Measurements from ENCODE around the gene CENPS.

CENPS gene

DNA sequence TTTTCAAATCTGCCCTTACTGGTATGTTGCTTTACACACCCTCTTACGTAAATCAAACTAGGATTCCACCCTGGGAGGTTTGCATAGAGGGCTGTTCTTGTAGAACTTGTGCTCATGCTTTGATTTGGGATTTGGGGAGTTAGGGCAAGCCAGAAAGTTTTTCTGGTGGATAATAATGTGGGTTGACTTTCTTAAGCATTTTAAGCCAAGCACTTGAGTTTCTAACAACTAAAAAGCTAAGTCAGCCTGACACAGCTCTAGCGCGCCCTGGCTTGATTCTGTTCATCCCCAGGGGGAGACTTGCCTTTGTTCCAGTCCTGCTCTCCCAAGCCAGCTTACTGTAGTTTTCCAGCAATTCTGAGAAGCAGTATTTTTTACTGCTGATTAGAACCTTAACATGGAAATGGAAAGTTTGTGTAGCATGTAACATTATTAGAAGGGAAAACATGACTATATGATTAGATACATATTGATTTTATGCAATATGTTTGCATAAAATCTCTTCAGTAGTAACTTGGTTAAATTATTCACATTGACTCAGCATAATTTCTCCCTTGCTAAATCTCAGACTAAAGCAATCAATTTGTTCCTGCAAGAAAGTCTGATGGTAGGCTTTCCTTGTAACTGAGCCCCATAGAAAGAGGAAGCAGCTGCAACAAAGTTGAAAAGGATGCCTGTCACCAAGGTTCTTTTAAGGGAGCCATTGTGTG lies 42.4 kb upstream of the CENPS start:
- CTCF ChIA-PET, result interaction anchor here (0.6 to 5.8 kb wide), 9 partner anchors 8 to 181 kb away, joined by 3 to 47 read pairs (median 5); partner anchors contain the start of genes CENPS, KIF1B and PGD
- DNase-seq (ENCODE audit: low read depth, low spot score), result peak; percentile 65
- TF ChIP-seq, protein P1, sequence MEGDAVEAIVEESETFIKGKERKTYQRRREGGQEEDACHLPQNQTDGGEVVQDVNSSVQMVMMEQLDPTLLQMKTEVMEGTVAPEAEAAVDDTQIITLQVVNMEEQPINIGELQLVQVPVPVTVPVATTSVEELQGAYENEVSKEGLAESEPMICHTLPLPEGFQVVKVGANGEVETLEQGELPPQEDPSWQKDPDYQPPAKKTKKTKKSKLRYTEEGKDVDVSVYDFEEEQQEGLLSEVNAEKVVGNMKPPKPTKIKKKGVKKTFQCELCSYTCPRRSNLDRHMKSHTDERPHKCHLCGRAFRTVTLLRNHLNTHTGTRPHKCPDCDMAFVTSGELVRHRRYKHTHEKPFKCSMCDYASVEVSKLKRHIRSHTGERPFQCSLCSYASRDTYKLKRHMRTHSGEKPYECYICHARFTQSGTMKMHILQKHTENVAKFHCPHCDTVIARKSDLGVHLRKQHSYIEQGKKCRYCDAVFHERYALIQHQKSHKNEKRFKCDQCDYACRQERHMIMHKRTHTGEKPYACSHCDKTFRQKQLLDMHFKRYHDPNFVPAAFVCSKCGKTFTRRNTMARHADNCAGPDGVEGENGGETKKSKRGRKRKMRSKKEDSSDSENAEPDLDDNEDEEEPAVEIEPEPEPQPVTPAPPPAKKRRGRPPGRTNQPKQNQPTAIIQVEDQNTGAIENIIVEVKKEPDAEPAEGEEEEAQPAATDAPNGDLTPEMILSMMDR (IDR thresholded peaks at IDR 0.05; ENCODE audit: insufficient read depth, low read length, missing control alignments), result peak; percentile 17
- H3K4me3 ChIP-seq (ENCODE audit: low read depth, low read length), result peak overlapping the region; percentile 13; the same call in 1 of the 2 replicates
- POLR2A ChIA-PET, result interaction anchor here (0.9 to 2.0 kb wide), 2 partner anchors 11 to 29 kb away, joined by 4 to 23 read pairs; partner anchors contain the start of gene PGD

DNA sequence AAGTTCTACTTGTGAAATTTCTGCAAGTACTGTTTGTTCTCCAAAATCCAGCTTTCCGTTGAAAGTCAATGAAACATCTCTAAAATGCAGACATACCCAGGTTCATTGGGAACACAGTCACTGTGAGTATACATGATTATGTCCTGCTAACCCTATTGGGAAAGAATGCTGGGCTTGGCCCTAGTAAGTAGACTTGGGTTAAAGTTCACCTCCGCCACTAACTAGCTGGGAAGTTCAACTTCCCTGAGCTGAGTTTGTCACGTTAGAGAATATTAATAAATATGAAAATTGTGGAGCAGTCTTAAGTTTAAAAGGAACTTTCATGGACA lies 41.9 kb upstream of the CENPS start:
- ChIA-PET POLR2A (interaction anchor here (0.9 to 2.0 kb wide), 2 partner anchors 10 to 28 kb away, joined by 4 to 23 read pairs; partner anchors contain the start of gene PGD), CTCF (interaction anchor here (0.6 to 5.8 kb wide), 7 partner anchors 8 to 181 kb away, joined by 3 to 47 read pairs (median 9); partner anchors contain the start of genes CENPS, KIF1B and PGD)
- TF ChIP-seq, protein P1 (IDR thresholded peaks at IDR 0.05; ENCODE audit: insufficient read depth, low read length, missing control alignments), result no peak
- no peak for DNase-seq (ENCODE audit: low read depth, low spot score)
- H3K4me3 ChIP-seq (ENCODE audit: low read depth, low read length), result no peak overlapping the region

DNA sequence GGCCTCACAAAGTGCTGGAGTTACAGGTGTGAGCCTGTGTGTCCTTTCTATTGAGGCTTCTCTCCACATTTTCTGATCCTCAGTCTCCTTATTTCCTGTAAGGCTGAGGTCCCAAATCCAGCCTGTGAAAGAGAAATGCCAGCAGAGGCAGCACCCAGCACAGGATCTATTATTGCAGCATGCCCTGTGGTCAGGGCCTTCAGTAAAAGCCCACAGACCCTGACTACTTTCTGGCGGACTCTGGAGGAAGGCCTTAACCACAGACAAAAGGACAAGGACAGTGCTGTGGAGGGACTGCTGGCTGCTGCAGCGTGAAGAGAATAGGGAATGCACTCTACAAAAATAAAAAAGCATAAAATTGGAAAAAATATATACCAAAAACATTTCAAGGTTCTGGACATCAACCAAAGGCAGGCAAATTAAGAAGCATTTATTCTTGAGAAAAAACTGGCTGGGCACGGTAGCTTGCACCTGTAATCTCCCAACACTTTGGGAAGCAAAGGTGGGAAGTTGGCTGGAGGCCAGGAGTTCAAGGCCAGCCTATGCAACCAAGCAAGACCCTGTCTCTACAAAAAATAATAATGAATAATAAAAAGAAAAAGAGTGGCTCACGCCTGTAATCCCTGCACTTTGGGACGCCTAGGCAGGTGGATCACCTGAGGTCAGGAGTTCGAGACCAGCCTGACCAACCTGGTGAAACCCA lies 40.8 kb upstream of the CENPS start:
- DNase-seq (ENCODE audit: low read depth, low spot score), result no peak
- TF ChIP-seq, protein P1 (IDR thresholded peaks at IDR 0.05; ENCODE audit: insufficient read depth, low read length, missing control alignments), result no peak
- no peak overlapping the region for H3K4me3 ChIP-seq (ENCODE audit: low read depth, low read length)
- ChIA-PET POLR2A (no interaction called here), CTCF (interaction anchor here (2.6 to 5.8 kb wide), 3 partner anchors 10 to 40 kb away, joined by 24 to 47 read pairs (median 34); partner anchors contain the start of genes CENPS and PGD)

DNA sequence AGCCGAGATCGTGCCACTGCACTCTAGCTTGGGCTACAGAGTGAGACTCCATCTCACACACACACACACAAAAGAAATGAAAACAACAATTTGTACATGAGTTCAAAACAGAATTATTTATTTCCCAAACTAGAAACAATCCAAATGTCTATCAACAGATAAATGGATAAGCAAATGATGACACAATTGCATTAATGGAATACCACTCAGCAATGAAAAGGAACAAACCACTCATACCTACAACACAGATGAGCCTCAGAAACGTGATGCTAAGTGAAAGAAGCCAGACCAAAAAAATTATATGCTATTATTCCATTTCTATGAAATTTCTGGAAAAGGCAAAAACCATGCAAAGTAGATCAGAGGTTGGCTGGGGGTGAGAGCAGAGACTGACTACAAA lies 33.4 kb upstream of the CENPS start:
- CTCF ChIA-PET, result interaction anchor here (1.0 to 1.7 kb wide), 2 partner anchors 9 to 33 kb away, joined by 3 to 9 read pairs; partner anchors contain the start of gene CENPS
- POLR2A ChIA-PET, result no interaction called here
- H3K4me3 ChIP-seq (ENCODE audit: low read depth, low read length), result no peak overlapping the region
- DNase-seq (ENCODE audit: low read depth, low spot score), result no peak
- TF ChIP-seq, protein P1 (IDR thresholded peaks at IDR 0.05; ENCODE audit: insufficient read depth, low read length, missing control alignments), result no peak

DNA sequence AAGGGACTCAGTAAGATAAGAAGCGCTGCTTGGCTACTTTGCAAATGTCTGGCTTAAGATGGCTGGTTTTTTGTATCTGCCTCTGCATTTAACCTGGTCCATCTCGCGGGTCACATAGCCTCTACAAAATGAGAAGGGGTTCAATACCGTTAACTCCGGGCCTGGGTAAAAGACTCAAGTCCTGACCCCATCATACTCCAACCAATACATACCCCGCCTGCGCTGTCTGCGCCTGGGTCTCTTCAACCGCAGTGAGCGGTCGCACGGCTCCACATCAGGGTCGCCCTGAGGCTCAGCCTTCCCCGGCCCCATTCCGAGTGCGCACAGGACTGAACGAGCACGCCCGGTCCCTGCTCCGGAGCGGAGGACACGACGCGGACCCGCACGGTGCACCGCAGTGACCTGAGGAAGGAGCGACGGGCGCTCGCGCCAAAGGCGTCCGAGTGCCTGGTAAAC lies 31.9 kb upstream of the CENPS start:
- peak overlapping the region; percentile 87 for H3K4me3 ChIP-seq (ENCODE audit: low read depth, low read length)
- DNase-seq (ENCODE audit: low read depth, low spot score), result no peak
- TF ChIP-seq, protein P1 (IDR thresholded peaks at IDR 0.05; ENCODE audit: insufficient read depth, low read length, missing control alignments), result no peak

More for the DNA sequence above, 31.9 kb upstream of the CENPS start:
- ChIA-PET POLR2A (interaction anchor here (0.6 to 2.7 kb wide), 5 partner anchors 10 to 138 kb away, joined by 3 to 23 read pairs (median 3); no protein-coding TSS in a partner anchor), CTCF (interaction anchor here (2.0 to 3.9 kb wide), 2 partner anchors 10 to 18 kb away, joined by 11 to 24 read pairs; no protein-coding TSS in a partner anchor)
